ENCODE results near the gene NPLOC4.

The NPLOC4 gene

GRCh38 chr17:81609541-81610311, 27.2 kb downstream of the NPLOC4 start:
- no peaks in the 10 kb centered on the region for H3K27me3 ChIP-seq
- H3K4me3 ChIP-seq: no peak overlapping the region
- intact Hi-C loops (cut with DNase I; ENCODE audit: low total_unique reads): loop anchor here (5.0 kb wide), 1 partner anchor 112 kb away; no protein-coding TSS in a partner anchor
- peaks cover 0 to 16% (median 14%) of the 10 kb centered on the region in 4 donors for H3K4me1 ChIP-seq
- DNase-seq: no peak
- no peaks in the 10 kb centered on the region for H3K9me3 ChIP-seq
- no peak for TF ChIP-seq CTCF (IDR thresholded peaks at IDR 0.05)
- H3K27ac ChIP-seq: no peak overlapping the region
- H3K36me3 ChIP-seq: peaks cover 66 to 86% (median 80%) of the 10 kb centered on the region in 3 donors

GRCh38 chr17:81608605-81609004, 28.3 kb downstream of the NPLOC4 start:
- H3K4me1 ChIP-seq: peaks cover 0 to 5% (median 4%) of the 10 kb centered on the region in 4 donors
- H3K27ac ChIP-seq: no peak overlapping the region
- H3K9me3 ChIP-seq: no peaks in the 10 kb centered on the region
- DNase-seq: no peak
- TF ChIP-seq CTCF (IDR thresholded peaks at IDR 0.05): no peak
- H3K27me3 ChIP-seq: no peaks in the 10 kb centered on the region
- H3K36me3 ChIP-seq: peaks cover 77 to 95% (median 90%) of the 10 kb centered on the region in 3 donors
- no peak overlapping the region for H3K4me3 ChIP-seq
- intact Hi-C loops (cut with DNase I; ENCODE audit: low total_unique reads): loop anchor here (5.0 kb wide), 1 partner anchor 111 kb away; no protein-coding TSS in a partner anchor

- Histone ChIP-seq H3K4me3 (no peak overlapping the region), H3K9me3 (no peaks in the 10 kb centered on the region), H3K36me3 (peaks cover 81 to 95% (median 90%) of the 10 kb centered on the region in 3 donors), H3K4me1 (no peaks in the 10 kb centered on the region), H3K27me3 (no peaks in the 10 kb centered on the region), H3K27ac (no peak overlapping the region)
- TF ChIP-seq CTCF (IDR thresholded peaks at IDR 0.05): no peak
- no peak for DNase-seq
- intact Hi-C loops (cut with DNase I; ENCODE audit: low total_unique reads): loop anchor here (5.0 kb wide), 1 partner anchor 111 kb away; no protein-coding TSS in a partner anchor
These were observed 28.8 kb downstream of the NPLOC4 start for GRCh38 chr17:81608082-81608481.

GRCh38 chr17:81607431-81607830, 29.5 kb downstream of the NPLOC4 start:
- Histone ChIP-seq H3K4me1 (no peaks in the 10 kb centered on the region), H3K9me3 (no peaks in the 10 kb centered on the region), H3K4me3 (no peak overlapping the region), H3K36me3 (peaks cover 81 to 97% (median 87%) of the 10 kb centered on the region in 3 donors), H3K27me3 (no peaks in the 10 kb centered on the region), H3K27ac (no peak overlapping the region)
- DNase-seq: no peak
- TF ChIP-seq CTCF (IDR thresholded peaks at IDR 0.05): no peak
- intact Hi-C loops (cut with DNase I; ENCODE audit: low total_unique reads): loop anchor here (5.0 kb wide), 1 partner anchor 110 kb away; no protein-coding TSS in a partner anchor

- peaks cover 61 to 85% (median 76%) of the 10 kb centered on the region in 3 donors for H3K36me3 ChIP-seq
- DNase-seq: no peak
- H3K4me1 ChIP-seq: peaks cover 0 to 17% (median 9%) of the 10 kb centered on the region in 4 donors
- intact Hi-C loops (cut with DNase I; ENCODE audit: low total_unique reads): loop anchor here (5.0 kb wide), 2 partner anchors 87 to 352 kb away; no protein-coding TSS in a partner anchor
- TF ChIP-seq CTCF (IDR thresholded peaks at IDR 0.05): no peak
- no peak overlapping the region for H3K27ac ChIP-seq
- H3K4me3 ChIP-seq: no peak overlapping the region
- no peaks in the 10 kb centered on the region for H3K9me3 ChIP-seq
- H3K27me3 ChIP-seq: no peaks in the 10 kb centered on the region
These were observed 32.9 kb downstream of the NPLOC4 start for GRCh38 chr17:81603846-81604610.

Measured in tibial artery (tissue), 4 donors.